SK-N-SH treated with all-trans-retinoic acid at 6 μM for 48 hours (cell line): ENCODE results near the gene BCDIN3D.

Experiments
- ATAC-seq: fragments of 200-7000 bp; cut with Tn5 transposase; 3 replicates; pipeline ENCODE4 v1.9.1; 2020; ENCODE audit warnings: mild to moderate bottlenecking, moderate library complexity
- ARNTL ChIP-seq: fragments of 450-650 bp; formaldehyde crosslinking; IDR thresholded peaks from 2 replicates; pipeline ENCODE4 v1.5.0; 2020; ENCODE audit warnings: low read depth, mild to moderate bottlenecking, moderate library complexity, borderline replicate concordance
- BACH2 ChIP-seq: fragments of 250-450 bp; sonication (Bioruptor Pico); IDR thresholded peaks from 2 replicates; pipeline ENCODE4 v1.9.0; 2021; ENCODE audit warnings: mild to moderate bottlenecking, borderline replicate concordance
- CREB5 ChIP-seq: fragments of 250-450 bp; sonication (Bioruptor Pico); IDR thresholded peaks from 2 replicates; pipeline ENCODE4 v1.5.1; 2020; ENCODE audit warnings: low read depth, mild to moderate bottlenecking, moderate library complexity
- CSDC2 ChIP-seq: fragments of 250-450 bp; sonication (Bioruptor Pico); IDR thresholded peaks from 2 replicates; pipeline ENCODE4 v1.5.0; 2020; ENCODE audit warnings: mild to moderate bottlenecking, moderate library complexity
- ESRRG ChIP-seq: fragments of 250-450 bp; sonication (Bioruptor Pico); IDR thresholded peaks from 2 replicates; pipeline ENCODE4 v1.6.1; 2021; ENCODE audit warnings: mild to moderate bottlenecking
- GLIS3 ChIP-seq: fragments of 250-450 bp; sonication (Bioruptor Pico); IDR thresholded peaks from 2 replicates; pipeline ENCODE4 v1.5.0; 2020; ENCODE audit warnings: mild to moderate bottlenecking, moderate library complexity
- ISL1 ChIP-seq: fragments of 250-450 bp; sonication (Bioruptor Pico); IDR thresholded peaks from 2 replicates; pipeline ENCODE4 v2.1.2; 2022; ENCODE audit warnings: mild to moderate bottlenecking, moderate library complexity
- OSR1 ChIP-seq: fragments of 250-450 bp; sonication (Bioruptor Pico); IDR thresholded peaks from 2 replicates; pipeline ENCODE4 v1.8.0; 2022; ENCODE audit warnings: moderate library complexity, mild to moderate bottlenecking, inconsistent platforms
- PPARA ChIP-seq: fragments of 250-450 bp; sonication (Bioruptor Pico); IDR thresholded peaks from 2 replicates; pipeline ENCODE4 v1.5.0; 2020; ENCODE audit warnings: mild to moderate bottlenecking, borderline replicate concordance
- RARB ChIP-seq: fragments of 250-450 bp; sonication (Bioruptor Pico); IDR thresholded peaks from 2 replicates; pipeline ENCODE4 v1.8.0; 2021; ENCODE audit warnings: mild to moderate bottlenecking, moderate library complexity
- SNAI2 ChIP-seq: fragments of 250-450 bp; sonication (Bioruptor Pico); IDR thresholded peaks from 2 replicates; pipeline ENCODE4 v1.5.0; 2020; ENCODE audit warnings: mild to moderate bottlenecking, moderate library complexity
- TCF4 ChIP-seq: fragments of 250-450 bp; sonication (Bioruptor Pico); IDR thresholded peaks from 2 replicates; pipeline ENCODE4 v1.8.0; 2021; ENCODE audit warnings: mild to moderate bottlenecking, moderate library complexity, borderline replicate concordance
- TOX ChIP-seq: fragments of 250-450 bp; sonication (Bioruptor Pico); IDR thresholded peaks from 2 replicates; pipeline ENCODE4 v1.8.0; 2021; ENCODE audit warnings: mild to moderate bottlenecking, moderate library complexity, borderline replicate concordance
- ZC3H10 ChIP-seq: fragments of 250-450 bp; sonication (Bioruptor Pico); IDR thresholded peaks from 2 replicates; pipeline ENCODE4 v1.5.1; 2021; ENCODE audit warnings: mild to moderate bottlenecking, moderate library complexity
- ZFP30 ChIP-seq: fragments of 450-650 bp; formaldehyde crosslinking; IDR thresholded peaks from 2 replicates; pipeline ENCODE4 v1.5.0; 2022; ENCODE audit warnings: mild to moderate bottlenecking, moderate library complexity
- ZNF70 ChIP-seq: fragments of 450-650 bp; formaldehyde crosslinking; IDR thresholded peaks from 2 replicates; pipeline ENCODE4 v1.5.0; 2020; ENCODE audit warnings: mild to moderate bottlenecking, moderate library complexity
- ZNF8 ChIP-seq: fragments of 450-650 bp; formaldehyde crosslinking; IDR thresholded peaks from 2 replicates; pipeline ENCODE4 v1.5.0; 2020; ENCODE audit warnings: mild to moderate bottlenecking, moderate library complexity
- TF ChIP-seq, protein P1 (sequence below): fragments of 250-450 bp; sonication (Bioruptor Pico); IDR thresholded peaks from 2 replicates; pipeline ENCODE4 v1.8.0; 2021; ENCODE audit warnings: low read depth, mild to moderate bottlenecking, moderate library complexity, borderline replicate concordance
- TF ChIP-seq, protein P2 (sequence below): fragments of 250-450 bp; sonication (Bioruptor Pico); IDR thresholded peaks from 2 replicates; pipeline ENCODE4 v1.5.1; 2021; ENCODE audit warnings: mild to moderate bottlenecking, moderate library complexity
- TF ChIP-seq, protein P3 (sequence below): fragments of 250-450 bp; sonication (Bioruptor Pico); IDR thresholded peaks from 2 replicates; pipeline ENCODE4 v1.5.0; 2020; ENCODE audit warnings: mild to moderate bottlenecking, moderate library complexity

The BCDIN3D gene

GRCh38 chr12:49805409-49805808 lies 37.5 kb downstream of the BCDIN3D start:
- no peak for ATAC-seq
- TF ChIP-seq OSR1 (CRISPR knock-in tag) = no peak
- TF ChIP-seq ZC3H10 (CRISPR knock-in tag) = no peak
- no peak for TF ChIP-seq GLIS3 (CRISPR knock-in tag)
- no peak for TF ChIP-seq ZFP30 (CRISPR knock-in tag)
- TF ChIP-seq ZNF70 (CRISPR knock-in tag) = no peak
- TF ChIP-seq, protein P1, sequence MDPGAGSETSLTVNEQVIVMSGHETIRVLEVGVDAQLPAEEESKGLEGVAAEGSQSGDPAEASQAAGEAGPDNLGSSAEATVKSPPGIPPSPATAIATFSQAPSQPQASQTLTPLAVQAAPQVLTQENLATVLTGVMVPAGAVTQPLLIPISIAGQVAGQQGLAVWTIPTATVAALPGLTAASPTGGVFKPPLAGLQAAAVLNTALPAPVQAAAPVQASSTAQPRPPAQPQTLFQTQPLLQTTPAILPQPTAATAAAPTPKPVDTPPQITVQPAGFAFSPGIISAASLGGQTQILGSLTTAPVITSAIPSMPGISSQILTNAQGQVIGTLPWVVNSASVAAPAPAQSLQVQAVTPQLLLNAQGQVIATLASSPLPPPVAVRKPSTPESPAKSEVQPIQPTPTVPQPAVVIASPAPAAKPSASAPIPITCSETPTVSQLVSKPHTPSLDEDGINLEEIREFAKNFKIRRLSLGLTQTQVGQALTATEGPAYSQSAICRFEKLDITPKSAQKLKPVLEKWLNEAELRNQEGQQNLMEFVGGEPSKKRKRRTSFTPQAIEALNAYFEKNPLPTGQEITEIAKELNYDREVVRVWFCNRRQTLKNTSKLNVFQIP (CRISPR knock-in tag) = no peak
- no peak for TF ChIP-seq ARNTL
- TF ChIP-seq SNAI2 (CRISPR knock-in tag) = no peak
- no peak for TF ChIP-seq TOX
- TF ChIP-seq ESRRG = no peak
- no peak for TF ChIP-seq ZNF8 (CRISPR knock-in tag)
- TF ChIP-seq ISL1 (CRISPR knock-in tag) = no peak
- TF ChIP-seq, protein P2, sequence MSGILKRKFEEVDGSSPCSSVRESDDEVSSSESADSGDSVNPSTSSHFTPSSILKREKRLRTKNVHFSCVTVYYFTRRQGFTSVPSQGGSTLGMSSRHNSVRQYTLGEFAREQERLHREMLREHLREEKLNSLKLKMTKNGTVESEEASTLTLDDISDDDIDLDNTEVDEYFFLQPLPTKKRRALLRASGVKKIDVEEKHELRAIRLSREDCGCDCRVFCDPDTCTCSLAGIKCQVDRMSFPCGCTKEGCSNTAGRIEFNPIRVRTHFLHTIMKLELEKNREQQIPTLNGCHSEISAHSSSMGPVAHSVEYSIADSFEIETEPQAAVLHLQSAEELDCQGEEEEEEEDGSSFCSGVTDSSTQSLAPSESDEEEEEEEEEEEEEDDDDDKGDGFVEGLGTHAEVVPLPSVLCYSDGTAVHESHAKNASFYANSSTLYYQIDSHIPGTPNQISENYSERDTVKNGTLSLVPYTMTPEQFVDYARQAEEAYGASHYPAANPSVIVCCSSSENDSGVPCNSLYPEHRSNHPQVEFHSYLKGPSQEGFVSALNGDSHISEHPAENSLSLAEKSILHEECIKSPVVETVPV = no peak
- TF ChIP-seq RARB (CRISPR knock-in tag) = no peak
- TF ChIP-seq, protein P3, sequence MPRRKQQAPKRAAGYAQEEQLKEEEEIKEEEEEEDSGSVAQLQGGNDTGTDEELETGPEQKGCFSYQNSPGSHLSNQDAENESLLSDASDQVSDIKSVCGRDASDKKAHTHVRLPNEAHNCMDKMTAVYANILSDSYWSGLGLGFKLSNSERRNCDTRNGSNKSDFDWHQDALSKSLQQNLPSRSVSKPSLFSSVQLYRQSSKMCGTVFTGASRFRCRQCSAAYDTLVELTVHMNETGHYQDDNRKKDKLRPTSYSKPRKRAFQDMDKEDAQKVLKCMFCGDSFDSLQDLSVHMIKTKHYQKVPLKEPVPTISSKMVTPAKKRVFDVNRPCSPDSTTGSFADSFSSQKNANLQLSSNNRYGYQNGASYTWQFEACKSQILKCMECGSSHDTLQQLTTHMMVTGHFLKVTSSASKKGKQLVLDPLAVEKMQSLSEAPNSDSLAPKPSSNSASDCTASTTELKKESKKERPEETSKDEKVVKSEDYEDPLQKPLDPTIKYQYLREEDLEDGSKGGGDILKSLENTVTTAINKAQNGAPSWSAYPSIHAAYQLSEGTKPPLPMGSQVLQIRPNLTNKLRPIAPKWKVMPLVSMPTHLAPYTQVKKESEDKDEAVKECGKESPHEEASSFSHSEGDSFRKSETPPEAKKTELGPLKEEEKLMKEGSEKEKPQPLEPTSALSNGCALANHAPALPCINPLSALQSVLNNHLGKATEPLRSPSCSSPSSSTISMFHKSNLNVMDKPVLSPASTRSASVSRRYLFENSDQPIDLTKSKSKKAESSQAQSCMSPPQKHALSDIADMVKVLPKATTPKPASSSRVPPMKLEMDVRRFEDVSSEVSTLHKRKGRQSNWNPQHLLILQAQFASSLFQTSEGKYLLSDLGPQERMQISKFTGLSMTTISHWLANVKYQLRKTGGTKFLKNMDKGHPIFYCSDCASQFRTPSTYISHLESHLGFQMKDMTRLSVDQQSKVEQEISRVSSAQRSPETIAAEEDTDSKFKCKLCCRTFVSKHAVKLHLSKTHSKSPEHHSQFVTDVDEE = no peak
- TF ChIP-seq TCF4 (CRISPR knock-in tag) = no peak

GRCh38 chr12:49804821-49805220 lies 38.1 kb downstream of the BCDIN3D start:
- no peak for ATAC-seq

GRCh38 chr12:49803693-49804450 lies 39.0 kb downstream of the BCDIN3D start:
- TF ChIP-seq ISL1 (CRISPR knock-in tag) (no peak), ZNF8 (CRISPR knock-in tag) (no peak), GLIS3 (CRISPR knock-in tag) (no peak), TCF4 (CRISPR knock-in tag) (no peak), CREB5 (CRISPR knock-in tag) (no peak)
- no peak for ATAC-seq

More at GRCh38 chr12:49804821-49805220, 38.1 kb downstream of the BCDIN3D start:
- TF ChIP-seq OSR1 (CRISPR knock-in tag) (no peak), ZNF70 (CRISPR knock-in tag) (no peak), CSDC2 (CRISPR knock-in tag) (no peak), ZFP30 (CRISPR knock-in tag) (no peak)

DNA sequence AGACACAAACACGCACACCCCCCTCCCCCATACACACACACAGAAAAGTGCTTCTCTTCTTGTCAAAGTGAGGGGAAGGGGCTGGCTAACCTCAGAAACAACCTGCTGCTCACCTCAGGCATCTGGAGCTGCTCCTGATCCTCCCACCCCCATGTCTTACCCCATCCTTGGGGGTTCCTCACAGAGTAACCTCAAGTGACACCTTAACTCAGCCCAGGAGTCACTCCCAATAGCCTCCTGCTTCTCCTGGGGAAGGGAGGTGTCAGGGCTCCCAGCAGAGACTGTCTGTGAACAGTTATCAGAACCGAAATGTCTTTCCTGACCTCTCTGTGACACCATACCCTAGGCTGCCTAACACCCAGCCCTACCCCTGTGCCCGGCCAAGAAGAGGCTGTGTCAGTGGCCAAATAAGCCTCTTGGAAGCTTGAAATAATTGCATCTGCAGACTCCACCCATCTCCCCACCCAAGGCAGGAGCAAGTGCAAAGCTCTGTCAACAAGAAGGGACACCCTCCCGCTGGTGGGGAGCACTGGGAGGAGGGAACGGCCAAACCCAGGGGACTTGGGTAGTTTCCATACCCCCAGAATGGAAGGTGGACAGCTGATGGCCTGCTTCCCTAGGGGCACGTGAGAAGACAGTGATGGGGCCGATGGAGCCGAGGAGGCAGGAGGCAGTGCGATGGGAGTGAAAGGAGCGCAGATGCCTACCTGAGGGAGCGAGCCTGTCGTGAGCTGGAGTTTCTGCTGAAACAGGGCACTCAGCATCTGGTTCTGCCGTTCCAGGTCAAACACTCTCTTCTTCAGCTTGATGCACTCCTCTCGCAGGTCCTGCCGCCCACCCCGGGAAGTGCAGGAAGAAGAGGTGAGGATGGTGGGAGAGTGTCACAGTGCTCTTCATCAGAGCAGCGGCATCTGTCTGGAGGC lies 41.5 kb downstream of the BCDIN3D start:
- no peak for ATAC-seq
- no peak for TF ChIP-seq PPARA
- TF ChIP-seq ZFP30 (CRISPR knock-in tag) = no peak
- no peak for TF ChIP-seq TCF4 (CRISPR knock-in tag)
- TF ChIP-seq TOX = no peak
- TF ChIP-seq, protein P1 (CRISPR knock-in tag) = no peak
- TF ChIP-seq GLIS3 (CRISPR knock-in tag) = no peak
- no peak for TF ChIP-seq ARNTL
- TF ChIP-seq ZNF8 (CRISPR knock-in tag) = no peak
- no peak for TF ChIP-seq OSR1 (CRISPR knock-in tag)
- TF ChIP-seq ZNF70 (CRISPR knock-in tag) = no peak
- TF ChIP-seq BACH2 (CRISPR knock-in tag) = no peak
- no peak for TF ChIP-seq ISL1 (CRISPR knock-in tag)
- TF ChIP-seq, protein P3 = no peak
